A673 (cell line): ENCODE data around the gene CD72.
"Not testable (repeated sequence)": the region's sequence is repeated elsewhere in the genome, so short reads cannot be mapped to it uniquely, and the experiment has no call there.

Experiments used
- CTCF ChIP-seq: fragments of 300-800, 200-600 bp; sonication (generic); conservative IDR thresholded peaks from 2 replicates; pipeline ENCODE4 v1.5.1; 2017; ENCODE audit warnings: low read depth, mild to moderate bottlenecking, antibody characterized with exemption, low read length, moderate library complexity, mixed read lengths
- EZH2 ChIP-seq: fragments of 200-600 bp; sonication (generic); IDR thresholded peaks from 2 replicates; pipeline ENCODE4 v1.6.1; 2017; ENCODE audit warnings: borderline replicate concordance, low read depth, mild to moderate bottlenecking, mixed read lengths, antibody characterized with exemption, low read length; ENCODE audit not compliant: poor library complexity, severe bottlenecking

GRCh38 chr9:35612066-35612465 lies 6.1 kb downstream of the CD72 start:
- not testable (repeated sequence) for TF ChIP-seq CTCF, EZH2
